Neural crest cell (in vitro differentiated cells): Measurements from ENCODE around the gene COL23A1. TPM values are rescaled to one million over a fixed set of nuclear protein-coding genes. Genes with fewer than 3 reads are reported as not detected.

Source experiments
- DNase-seq: peaks from one replicate; pipeline ENCODE4 v3.0.0; 2021; ENCODE audit warnings: low read depth, mixed read lengths, low spot score
- H3K27ac Mint-ChIP-seq: one replicate; pipeline ENCODE4 v1.8.0; 2021; ENCODE audit warnings: mild to moderate bottlenecking, mixed read lengths; ENCODE audit not compliant: unreplicated experiment
- H3K27me3 Mint-ChIP-seq: 2 replicates; pipeline ENCODE4 v1.8.0; 2021; ENCODE audit warnings: low read depth, mild to moderate bottlenecking, mixed read lengths
- H3K36me3 Mint-ChIP-seq: 2 replicates; pipeline ENCODE4 v1.8.0; 2021; ENCODE audit warnings: low read depth, mild to moderate bottlenecking, mixed read lengths
- H3K4me1 Mint-ChIP-seq: 2 replicates; pipeline ENCODE4 v1.8.0; 2021; ENCODE audit warnings: mixed read lengths
- H3K4me3 Mint-ChIP-seq: one replicate; pipeline ENCODE4 v1.8.0; 2021; ENCODE audit warnings: mild to moderate bottlenecking, mixed read lengths
- H3K9me3 Mint-ChIP-seq: 2 replicates; pipeline ENCODE4 v1.8.0; 2021; ENCODE audit warnings: mixed read lengths
- CTCF ChIP-seq: fragments of 200-600 bp; sonication (generic); conservative IDR thresholded peaks from 2 replicates; pipeline ENCODE4 v1.5.0; 2021; ENCODE audit warnings: antibody characterized with exemption, mild to moderate bottlenecking
- total RNA-seq: library from RNA; stranded (reverse); gene quantifications from 2 replicates; pipeline ENCODE4 v1.2.1, GENCODE V29; 2021

The COL23A1 gene
- total RNA-seq, 1 donor from 2014 or later, result 33.7 TPM

- DNase-seq, result no peak
- Mint-ChIP-seq H3K4me3 (no peak overlapping the region), H3K27ac (peak overlapping the region; percentile 15), H3K9me3 (peaks cover 7% of the 10 kb centered on the region), H3K4me1 (peaks cover 30% of the 10 kb centered on the region), H3K27me3 (no peaks in the 10 kb centered on the region), H3K36me3 (peaks cover 5% of the 10 kb centered on the region)
- TF ChIP-seq CTCF, result no peak
Observed at GRCh38 chr5:178525906-178526732, 64.1 kb downstream of the COL23A1 start.

GRCh38 chr5:178524093-178524882, 65.9 kb downstream of the COL23A1 start:
- DNase-seq, result no peak
- Mint-ChIP-seq H3K4me3 (no peak overlapping the region), H3K4me1 (peaks cover 30% of the 10 kb centered on the region), H3K27ac (peak overlapping the region; percentile 62), H3K9me3 (peaks cover 13% of the 10 kb centered on the region), H3K36me3 (peaks cover 13% of the 10 kb centered on the region), H3K27me3 (no peaks in the 10 kb centered on the region)
- no peak for TF ChIP-seq CTCF

- peak overlapping the region; percentile 12 for H3K27ac Mint-ChIP-seq
- no peak for DNase-seq
- H3K36me3 Mint-ChIP-seq, result peaks cover 15% of the 10 kb centered on the region
- H3K9me3 Mint-ChIP-seq, result peaks cover 13% of the 10 kb centered on the region
- TF ChIP-seq CTCF, result no peak
- no peak overlapping the region for H3K4me3 Mint-ChIP-seq
- no peaks in the 10 kb centered on the region for H3K27me3 Mint-ChIP-seq
- H3K4me1 Mint-ChIP-seq, result peaks cover 20% of the 10 kb centered on the region
Observed at GRCh38 chr5:178522361-178522760, 67.8 kb downstream of the COL23A1 start.

GRCh38 chr5:178520851-178521250, 69.3 kb downstream of the COL23A1 start:
- peaks cover 15% of the 10 kb centered on the region for H3K4me1 Mint-ChIP-seq
- no peak for TF ChIP-seq CTCF
- no peaks in the 10 kb centered on the region for H3K27me3 Mint-ChIP-seq
- DNase-seq, result no peak
- H3K4me3 Mint-ChIP-seq, result no peak overlapping the region
- peaks cover 13% of the 10 kb centered on the region for H3K9me3 Mint-ChIP-seq
- H3K36me3 Mint-ChIP-seq, result peaks cover 18% of the 10 kb centered on the region
- H3K27ac Mint-ChIP-seq, result no peak overlapping the region

- Mint-ChIP-seq H3K4me3 (no peak overlapping the region), H3K36me3 (peaks cover 18% of the 10 kb centered on the region)
- DNase-seq, result no peak
Observed at GRCh38 chr5:178519804-178520203, 70.4 kb downstream of the COL23A1 start.

More at GRCh38 chr5:178519804-178520203, 70.4 kb downstream of the COL23A1 start:
- Mint-ChIP-seq H3K27ac (no peak overlapping the region), H3K4me1 (peaks cover 20% of the 10 kb centered on the region), H3K9me3 (peaks cover 13% of the 10 kb centered on the region), H3K27me3 (no peaks in the 10 kb centered on the region)
- TF ChIP-seq CTCF, result no peak
